ENCODE results near the gene STK4. TPM values are rescaled to one million over a fixed set of nuclear protein-coding genes. Genes with fewer than 3 reads are reported as not detected.

Gene STK4
- total and polyA plus RNA-seq, 2 of the 4 experiments (the other 2 are of a cell fraction), result 10.2 to 22.2 TPM

GRCh38 chr20:45115829-45116228 is 149.5 kb downstream of the STK4 start:
- no peaks in the 10 kb centered on the region for H3K4me1 ChIP-seq (ENCODE audit: control insufficient read depth, insufficient read depth, low read length)
- no peak overlapping the region for H2AK5ac ChIP-seq (ENCODE audit: low read depth, low read length)
- dilution Hi-C loops (cut with HindIII; ENCODE audit: low sequenced_read_pairs, unreplicated experiment), result no loop called here
- TF ChIP-seq RAD21 (IDR thresholded peaks at IDR 0.05; ENCODE audit: low read length), result no peak
- TF ChIP-seq MAFK (IDR thresholded peaks at IDR 0.05; ENCODE audit: low read depth, low read length), result no peak
- no peak for TF ChIP-seq CEBPB (IDR thresholded peaks at IDR 0.05; ENCODE audit: low read depth, low read length)
- TF ChIP-seq FOS (IDR thresholded peaks at IDR 0.05; ENCODE audit: low read depth, low read length), result no peak
- no peak for TF ChIP-seq POLR2A (IDR thresholded peaks at IDR 0.05; ENCODE audit: low read depth, low read length)
- no peak for TF ChIP-seq SMC3 (IDR thresholded peaks at IDR 0.05; ENCODE audit: low read depth, low read length)
- TF ChIP-seq MAZ (IDR thresholded peaks at IDR 0.05; ENCODE audit: borderline replicate concordance, low read depth, low read length), result no peak
- no peak for TF ChIP-seq NFE2L2 (IDR thresholded peaks at IDR 0.05; ENCODE audit: low read depth, low read length)
- no peak for TF ChIP-seq CTCF (conservative IDR thresholded peaks at IDR 0.05; ENCODE audit: low read depth, low read length)
- no peak for TF ChIP-seq RCOR1 (IDR thresholded peaks at IDR 0.05; ENCODE audit: insufficient replicate concordance, low read length)
- TF ChIP-seq USF2 (IDR thresholded peaks at IDR 0.05; ENCODE audit: low read depth, low read length), result no peak
- no peak for TF ChIP-seq BHLHE40 (IDR thresholded peaks at IDR 0.05; ENCODE audit: low read depth, low read length)
- TF ChIP-seq MXI1 (IDR thresholded peaks at IDR 0.05; ENCODE audit: borderline replicate concordance, low read depth, low read length), result no peak
- TF ChIP-seq ELK1 (IDR thresholded peaks at IDR 0.05; ENCODE audit: borderline replicate concordance, low read depth, low read length), result no peak
- no peak for TF ChIP-seq CHD1 (IDR thresholded peaks at IDR 0.05; ENCODE audit: low read depth, low read length)
- no peak for TF ChIP-seq RFX5 (IDR thresholded peaks at IDR 0.05; ENCODE audit: low read depth, low read length)
- H3K14ac ChIP-seq (replicated peaks; ENCODE audit: low read depth, low read length), result no peak overlapping the region
- no peak overlapping the region for H2AFZ ChIP-seq (replicated peaks; ENCODE audit: low read length, poor library complexity)
- H3K18ac ChIP-seq (ENCODE audit: low read depth, low read length), result no peak overlapping the region
- H3K9me3 ChIP-seq (ENCODE audit: control insufficient read depth, insufficient read depth, low read length), result no peaks in the 10 kb centered on the region
- H3K56ac ChIP-seq (ENCODE audit: extremely low read depth, insufficient read depth, low read length), result no peak overlapping the region
- WGBS, 2 experiments (ENCODE audit: extremely low coverage in 2 of 2, insufficient read length in 1 of 2), result no CpG with 5 or more reads among the region's 4 CpGs
- no peak overlapping the region for H2BK120ac ChIP-seq (ENCODE audit: low read depth, low read length)
- in situ Hi-C loops (cut with MboI; ENCODE audit: low sequenced_read_pairs), result loop anchor here (25.0 kb wide), 1 partner anchor 171 kb away; no protein-coding TSS in a partner anchor
- H3K9ac ChIP-seq (ENCODE audit: low read depth, low read length), result no peak overlapping the region
- ChIA-PET CTCF (interaction anchor here (1.2 kb wide), 1 partner anchor 105 kb away, joined by 4 read pairs; no protein-coding TSS in a partner anchor), POLR2A (ENCODE audit: unreplicated experiment) (no interaction called here)
- H2AK9ac ChIP-seq (replicated peaks; ENCODE audit: low read depth, low read length, poor library complexity), result no peak overlapping the region
- no peaks in the 10 kb centered on the region for H3K79me1 ChIP-seq (ENCODE audit: low read depth in 1 of 2, low read length in 2 of 2)
- H2BK15ac ChIP-seq (ENCODE audit: low read depth, low read length), result no peak overlapping the region
- no peak overlapping the region for H3K23ac ChIP-seq (ENCODE audit: low read depth, low read length)
- no peak overlapping the region for H4K5ac ChIP-seq (ENCODE audit: low read depth, low read length)
- H3K27me3 ChIP-seq (ENCODE audit: control insufficient read depth, insufficient read depth, low read length), result peaks cover 35% of the 10 kb centered on the region
- no peaks in the 10 kb centered on the region for H3K36me3 ChIP-seq (ENCODE audit: control insufficient read depth, insufficient read depth, low read length)
- DNase-seq (no peak), ATAC-seq (ENCODE audit: low read depth) (no peak)
- H3K4me3 ChIP-seq (ENCODE audit: insufficient read depth, low read depth, low read length), result no peak overlapping the region
- H4K91ac ChIP-seq (ENCODE audit: insufficient read depth, low read depth, low read length), result no peak overlapping the region
- no peaks in the 10 kb centered on the region for H3K9me1 ChIP-seq (ENCODE audit: insufficient read depth, low read length)
- H3K4me2 ChIP-seq (ENCODE audit: low read depth, low read length), result no peak overlapping the region
- H2BK5ac ChIP-seq (ENCODE audit: low read depth, low read length, poor library complexity, severe bottlenecking), result no peak overlapping the region
- H3K4ac ChIP-seq (ENCODE audit: low read depth, low read length), result no peak overlapping the region
- H2BK20ac ChIP-seq (ENCODE audit: low read depth, low read length), result no peak overlapping the region
- no peak overlapping the region for H3K27ac ChIP-seq (ENCODE audit: insufficient read depth, low read length)
- no peaks in the 10 kb centered on the region for H4K20me1 ChIP-seq (ENCODE audit: insufficient read depth, low read length)
- BruUV-seq (replicated peaks), result no TSS peak
- intact Hi-C loops (cut with micrococcal nuclease), result no loop called here
- H4K8ac ChIP-seq (ENCODE audit: low read depth in 2 of 2, low read length in 2 of 2), result no peak overlapping the region
